GM12878 (cell line): Measurements from ENCODE around the gene RAB22A. TPM values are rescaled to one million over a fixed set of nuclear protein-coding genes. Genes with fewer than 3 reads are reported as not detected.
A peak's percentile ranks its signal among the peaks of the same experiment; 100 is the strongest.

Source experiments
- BACH1 ChIP-seq: fragments of 450-650 bp; IDR thresholded peaks from 2 replicates; pipeline ENCODE4 v1.6.1; 2017; ENCODE audit warnings: mild to moderate bottlenecking, borderline replicate concordance
- CHD4 ChIP-seq: fragments of 200-600 bp; sonication (generic); IDR thresholded peaks from 2 replicates; pipeline ENCODE4 v1.6.1; 2016; ENCODE audit warnings: mild to moderate bottlenecking
- DPF2 ChIP-seq: fragments of 450-650 bp; IDR thresholded peaks from 2 replicates; pipeline ENCODE4 v1.6.1; 2017; ENCODE audit warnings: mild to moderate bottlenecking
- EED ChIP-seq: sonication (generic); IDR thresholded peaks from 2 replicates; pipeline ENCODE4 v1.6.1; 2016; ENCODE audit warnings: antibody characterized with exemption, low read depth
- MXI1 ChIP-seq: fragments of 150-350 bp; IDR thresholded peaks from 2 replicates; pipeline ENCODE4 v1.6.1; 2011; ENCODE audit warnings: low read depth, mild to moderate bottlenecking, inconsistent platforms, low read length, improper control_type of control experiment
- NR2C1 ChIP-seq: fragments of 450-650 bp; IDR thresholded peaks from 2 replicates; pipeline ENCODE4 v1.6.1; 2017; ENCODE audit warnings: antibody characterized with exemption, mild to moderate bottlenecking, moderate library complexity
- NR2F1 ChIP-seq: fragments of 450-650 bp; conservative IDR thresholded peaks from 2 replicates; pipeline ENCODE4 v1.6.1; 2017; ENCODE audit warnings: mild to moderate bottlenecking
- RELA ChIP-seq: fragments of 450-650 bp; IDR thresholded peaks from 2 replicates; pipeline ENCODE4 v1.8.0; 2014; ENCODE audit warnings: borderline replicate concordance; ENCODE audit not compliant: partially characterized antibody
- RFX5 ChIP-seq: IDR thresholded peaks from 2 replicates; pipeline ENCODE4 v1.6.1; 2011; ENCODE audit warnings: low read depth, low read length, improper control_type of control experiment
- STAT3 ChIP-seq: IDR thresholded peaks from 2 replicates; pipeline ENCODE4 v1.6.1; 2011; ENCODE audit warnings: low read depth, low read length, improper control_type of control experiment
- TCF3 ChIP-seq: IDR thresholded peaks from 2 replicates; pipeline ENCODE4 v1.6.1; 2012; ENCODE audit warnings: low read depth, mild to moderate bottlenecking, low read length, borderline replicate concordance; ENCODE audit not compliant: insufficient read depth
- TCF7 ChIP-seq: IDR thresholded peaks from 2 replicates; pipeline ENCODE4 v1.6.1; 2014; ENCODE audit warnings: antibody characterized with exemption, borderline replicate concordance
- YY1 ChIP-seq: IDR thresholded peaks from 2 replicates; pipeline ENCODE4 v1.6.1; 2011; ENCODE audit warnings: low read depth, mild to moderate bottlenecking, low read length
- ZBED1 ChIP-seq: IDR thresholded peaks from 2 replicates; pipeline ENCODE4 v1.6.1; 2016; ENCODE audit warnings: borderline replicate concordance
- polyA plus RNA-seq, 11 experiments: library from polyadenylated mRNA; depleted of rRNA in 4 of 11; unstranded in 6 of 11; stranded (reverse) in 5 of 11; fragments of >200 nt; fragmentation: Nextera tagmentation in 4 of 11; fragmentation: Illumina TruSeq in 1 of 11; extraction: Ambion mirVana in 4 of 11; extraction: Trizol in 1 of 11; gene quantifications; 1 replicate in 1 of 11; 2 replicates in 10 of 11; pipeline versions ENCODE4 v1.2.1 to v1.2.3, GENCODE V29; 2011 to 2016; ENCODE audit warnings: inconsistent platforms in 2 of 11, missing spikeins in 2 of 11, low read depth in 1 of 11
- total RNA-seq, 4 experiments: library from RNA; depleted of rRNA in 3 of 4; stranded (reverse); fragments of >200 nt in 3 of 4; fragmentation: Illumina TruSeq in 1 of 4; extraction: Trizol in 1 of 4; gene quantifications; 2 replicates each; pipeline versions ENCODE4 v1.2.1 to v1.2.3, GENCODE V29; 2013 to 2021
- TF ChIP-seq, protein P1 (sequence below): IDR thresholded peaks from 2 replicates; pipeline ENCODE4 v1.6.1; 2012; ENCODE audit warnings: low read depth, low read length, improper control_type of control experiment
- TF ChIP-seq, protein P2 (sequence below): fragments of 450-650 bp; IDR thresholded peaks from 2 replicates; pipeline ENCODE4 v1.6.1; 2016; ENCODE audit warnings: mild to moderate bottlenecking
- TF ChIP-seq, protein P3 (sequence below): IDR thresholded peaks from 2 replicates; pipeline ENCODE4 v1.6.1; 2012; ENCODE audit warnings: low read length, inconsistent platforms
- TF ChIP-seq, protein P4 (sequence below): fragments of 450-650 bp; formaldehyde crosslinking; IDR thresholded peaks from 2 replicates; pipeline ENCODE4 v1.4.0; 2022; ENCODE audit warnings: mild to moderate bottlenecking, moderate library complexity
- TF ChIP-seq, protein P5 (sequence below): fragments of 450-650 bp; IDR thresholded peaks from 2 replicates; pipeline ENCODE4 v1.6.1; 2018; ENCODE audit warnings: mild to moderate bottlenecking, low read depth, moderate library complexity; ENCODE audit not compliant: partially characterized antibody

Gene RAB22A
- total and polyA plus RNA-seq, 10 of the 15 experiments (the other 5 are each of a cell fraction or from before 2014, with no cell fraction given): 2.7 to 12.0 (median 10.0) TPM

DNA sequence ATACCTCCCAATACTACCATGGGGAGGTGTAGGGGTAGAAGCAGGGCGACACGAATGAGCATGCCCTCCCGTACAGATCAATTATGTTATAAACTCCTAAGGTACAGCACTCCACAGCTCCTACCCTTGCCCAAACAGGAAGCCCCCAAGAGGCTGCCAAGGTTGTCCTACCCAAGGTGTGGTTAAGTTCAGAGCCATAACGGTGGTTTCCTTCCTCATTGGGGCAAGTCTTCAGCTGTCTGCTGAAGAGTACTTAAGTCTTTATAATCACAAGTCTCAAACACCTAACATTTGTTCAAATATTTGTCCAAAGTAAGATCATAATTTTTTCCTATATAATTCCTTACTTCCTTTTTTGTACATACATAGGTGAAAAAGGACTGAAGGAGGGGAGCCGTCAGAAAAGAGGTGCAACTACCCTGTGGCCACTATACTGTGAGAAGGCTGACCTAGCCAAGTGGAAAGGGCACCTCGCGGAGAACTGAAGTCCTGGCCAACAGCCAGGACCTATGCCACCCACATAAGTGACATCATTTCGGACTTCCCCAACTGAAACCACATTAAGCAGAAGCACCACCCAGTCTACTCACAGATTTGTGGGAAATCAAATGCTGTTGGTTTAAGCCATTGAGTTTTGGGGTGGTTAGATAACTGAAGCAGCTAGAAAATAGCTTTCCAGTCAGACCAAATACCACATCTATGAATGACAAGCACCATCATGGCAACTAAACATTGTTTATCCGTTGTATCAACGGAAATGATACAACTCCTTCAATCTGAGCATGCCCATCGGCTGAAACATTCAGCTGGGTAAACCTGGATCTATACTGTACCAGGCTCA lies 2.9 kb upstream of the RAB22A start (continued):
- TF ChIP-seq, protein P1, sequence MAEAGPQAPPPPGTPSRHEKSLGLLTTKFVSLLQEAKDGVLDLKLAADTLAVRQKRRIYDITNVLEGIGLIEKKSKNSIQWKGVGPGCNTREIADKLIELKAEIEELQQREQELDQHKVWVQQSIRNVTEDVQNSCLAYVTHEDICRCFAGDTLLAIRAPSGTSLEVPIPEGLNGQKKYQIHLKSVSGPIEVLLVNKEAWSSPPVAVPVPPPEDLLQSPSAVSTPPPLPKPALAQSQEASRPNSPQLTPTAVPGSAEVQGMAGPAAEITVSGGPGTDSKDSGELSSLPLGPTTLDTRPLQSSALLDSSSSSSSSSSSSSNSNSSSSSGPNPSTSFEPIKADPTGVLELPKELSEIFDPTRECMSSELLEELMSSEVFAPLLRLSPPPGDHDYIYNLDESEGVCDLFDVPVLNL: no peak
- TF ChIP-seq RFX5 (no peak), NR2C1 (no peak), ZBED1 (peak; percentile 61; the same call in 1 of the 2 replicates), TCF3 (no peak), YY1 (no peak), RELA (peak; percentile 90), MXI1 (no peak), NR2F1 (peak; percentile 70; the same call in 1 of the 2 replicates), DPF2 (peak; percentile 58; the same call in 1 of the 2 replicates), STAT3 (no peak), BACH1 (no peak), TCF7 (peak; percentile 55; the same call in 1 of the 2 replicates), CHD4 (no peak; the same call in 1 of the 2 replicates), EED (peak; percentile 51)
- TF ChIP-seq, protein P2, sequence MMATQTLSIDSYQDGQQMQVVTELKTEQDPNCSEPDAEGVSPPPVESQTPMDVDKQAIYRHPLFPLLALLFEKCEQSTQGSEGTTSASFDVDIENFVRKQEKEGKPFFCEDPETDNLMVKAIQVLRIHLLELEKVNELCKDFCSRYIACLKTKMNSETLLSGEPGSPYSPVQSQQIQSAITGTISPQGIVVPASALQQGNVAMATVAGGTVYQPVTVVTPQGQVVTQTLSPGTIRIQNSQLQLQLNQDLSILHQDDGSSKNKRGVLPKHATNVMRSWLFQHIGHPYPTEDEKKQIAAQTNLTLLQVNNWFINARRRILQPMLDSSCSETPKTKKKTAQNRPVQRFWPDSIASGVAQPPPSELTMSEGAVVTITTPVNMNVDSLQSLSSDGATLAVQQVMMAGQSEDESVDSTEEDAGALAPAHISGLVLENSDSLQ: peak; percentile 84
- TF ChIP-seq, protein P3, sequence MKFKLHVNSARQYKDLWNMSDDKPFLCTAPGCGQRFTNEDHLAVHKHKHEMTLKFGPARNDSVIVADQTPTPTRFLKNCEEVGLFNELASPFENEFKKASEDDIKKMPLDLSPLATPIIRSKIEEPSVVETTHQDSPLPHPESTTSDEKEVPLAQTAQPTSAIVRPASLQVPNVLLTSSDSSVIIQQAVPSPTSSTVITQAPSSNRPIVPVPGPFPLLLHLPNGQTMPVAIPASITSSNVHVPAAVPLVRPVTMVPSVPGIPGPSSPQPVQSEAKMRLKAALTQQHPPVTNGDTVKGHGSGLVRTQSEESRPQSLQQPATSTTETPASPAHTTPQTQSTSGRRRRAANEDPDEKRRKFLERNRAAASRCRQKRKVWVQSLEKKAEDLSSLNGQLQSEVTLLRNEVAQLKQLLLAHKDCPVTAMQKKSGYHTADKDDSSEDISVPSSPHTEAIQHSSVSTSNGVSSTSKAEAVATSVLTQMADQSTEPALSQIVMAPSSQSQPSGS: peak; percentile 82
- TF ChIP-seq, protein P4, sequence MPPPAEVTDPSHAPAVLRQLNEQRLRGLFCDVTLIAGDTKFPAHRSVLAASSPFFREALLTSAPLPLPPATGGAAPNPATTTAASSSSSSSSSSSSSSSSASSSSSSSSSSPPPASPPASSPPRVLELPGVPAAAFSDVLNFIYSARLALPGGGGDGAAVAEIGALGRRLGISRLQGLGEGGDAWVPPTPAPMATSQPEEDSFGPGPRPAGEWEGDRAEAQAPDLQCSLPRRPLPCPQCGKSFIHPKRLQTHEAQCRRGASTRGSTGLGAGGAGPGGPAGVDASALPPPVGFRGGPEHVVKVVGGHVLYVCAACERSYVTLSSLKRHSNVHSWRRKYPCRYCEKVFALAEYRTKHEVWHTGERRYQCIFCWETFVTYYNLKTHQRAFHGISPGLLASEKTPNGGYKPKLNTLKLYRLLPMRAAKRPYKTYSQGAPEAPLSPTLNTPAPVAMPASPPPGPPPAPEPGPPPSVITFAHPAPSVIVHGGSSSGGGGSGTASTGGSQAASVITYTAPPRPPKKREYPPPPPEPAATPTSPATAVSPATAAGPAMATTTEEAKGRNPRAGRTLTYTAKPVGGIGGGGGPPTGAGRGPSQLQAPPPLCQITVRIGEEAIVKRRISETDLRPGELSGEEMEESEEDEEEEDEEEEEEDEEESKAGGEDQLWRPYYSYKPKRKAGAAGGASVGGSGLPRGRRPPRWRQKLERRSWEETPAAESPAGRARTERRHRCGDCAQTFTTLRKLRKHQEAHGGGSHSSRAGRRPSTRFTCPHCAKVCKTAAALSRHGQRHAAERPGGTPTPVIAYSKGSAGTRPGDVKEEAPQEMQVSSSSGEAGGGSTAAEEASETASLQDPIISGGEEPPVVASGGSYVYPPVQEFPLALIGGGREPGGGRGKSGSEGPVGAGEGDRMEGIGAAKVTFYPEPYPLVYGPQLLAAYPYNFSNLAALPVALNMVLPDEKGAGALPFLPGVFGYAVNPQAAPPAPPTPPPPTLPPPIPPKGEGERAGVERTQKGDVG (CRISPR knock-in tag): no peak
- TF ChIP-seq, protein P5, sequence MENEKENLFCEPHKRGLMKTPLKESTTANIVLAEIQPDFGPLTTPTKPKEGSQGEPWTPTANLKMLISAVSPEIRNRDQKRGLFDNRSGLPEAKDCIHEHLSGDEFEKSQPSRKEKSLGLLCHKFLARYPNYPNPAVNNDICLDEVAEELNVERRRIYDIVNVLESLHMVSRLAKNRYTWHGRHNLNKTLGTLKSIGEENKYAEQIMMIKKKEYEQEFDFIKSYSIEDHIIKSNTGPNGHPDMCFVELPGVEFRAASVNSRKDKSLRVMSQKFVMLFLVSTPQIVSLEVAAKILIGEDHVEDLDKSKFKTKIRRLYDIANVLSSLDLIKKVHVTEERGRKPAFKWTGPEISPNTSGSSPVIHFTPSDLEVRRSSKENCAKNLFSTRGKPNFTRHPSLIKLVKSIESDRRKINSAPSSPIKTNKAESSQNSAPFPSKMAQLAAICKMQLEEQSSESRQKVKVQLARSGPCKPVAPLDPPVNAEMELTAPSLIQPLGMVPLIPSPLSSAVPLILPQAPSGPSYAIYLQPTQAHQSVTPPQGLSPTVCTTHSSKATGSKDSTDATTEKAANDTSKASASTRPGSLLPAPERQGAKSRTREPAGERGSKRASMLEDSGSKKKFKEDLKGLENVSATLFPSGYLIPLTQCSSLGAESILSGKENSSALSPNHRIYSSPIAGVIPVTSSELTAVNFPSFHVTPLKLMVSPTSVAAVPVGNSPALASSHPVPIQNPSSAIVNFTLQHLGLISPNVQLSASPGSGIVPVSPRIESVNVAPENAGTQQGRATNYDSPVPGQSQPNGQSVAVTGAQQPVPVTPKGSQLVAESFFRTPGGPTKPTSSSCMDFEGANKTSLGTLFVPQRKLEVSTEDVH: no peak
